Gastroesophageal sphincter (tissue), 3 donors: Measurements from ENCODE around the gene IGFBP6.
"Not testable (repeated sequence)": the region's sequence is repeated elsewhere in the genome, so short reads cannot be mapped to it uniquely, and the experiment has no call there.

Source experiments
- EP300 ChIP-seq: sonication (generic); formaldehyde crosslinking; IDR thresholded peaks from one replicate; pipeline ENCODE4 v1.6.1; 2017; ENCODE audit warnings: antibody characterized with exemption, mild to moderate bottlenecking
- POLR2A ChIP-seq, 2 donors: fragments of 450-650 bp; IDR thresholded peaks; one replicate each; pipeline ENCODE4 v1.6.1; 2017; ENCODE audit warnings: antibody characterized with exemption in 2 of 2, mild to moderate bottlenecking in 2 of 2, moderate library complexity in 1 of 2
- TF ChIP-seq, protein P1 (sequence below), 4 experiments: fragments of 200-600 bp in 2 of 4; fragments of 450-650 bp in 2 of 4; sonication (generic) in 1 of 4; IDR thresholded peaks; one replicate each; pipeline ENCODE4 v1.5.1; 2017 to 2019; ENCODE audit warnings: antibody characterized with exemption in 4 of 4, mild to moderate bottlenecking in 2 of 4, moderate library complexity in 2 of 4

DNA sequence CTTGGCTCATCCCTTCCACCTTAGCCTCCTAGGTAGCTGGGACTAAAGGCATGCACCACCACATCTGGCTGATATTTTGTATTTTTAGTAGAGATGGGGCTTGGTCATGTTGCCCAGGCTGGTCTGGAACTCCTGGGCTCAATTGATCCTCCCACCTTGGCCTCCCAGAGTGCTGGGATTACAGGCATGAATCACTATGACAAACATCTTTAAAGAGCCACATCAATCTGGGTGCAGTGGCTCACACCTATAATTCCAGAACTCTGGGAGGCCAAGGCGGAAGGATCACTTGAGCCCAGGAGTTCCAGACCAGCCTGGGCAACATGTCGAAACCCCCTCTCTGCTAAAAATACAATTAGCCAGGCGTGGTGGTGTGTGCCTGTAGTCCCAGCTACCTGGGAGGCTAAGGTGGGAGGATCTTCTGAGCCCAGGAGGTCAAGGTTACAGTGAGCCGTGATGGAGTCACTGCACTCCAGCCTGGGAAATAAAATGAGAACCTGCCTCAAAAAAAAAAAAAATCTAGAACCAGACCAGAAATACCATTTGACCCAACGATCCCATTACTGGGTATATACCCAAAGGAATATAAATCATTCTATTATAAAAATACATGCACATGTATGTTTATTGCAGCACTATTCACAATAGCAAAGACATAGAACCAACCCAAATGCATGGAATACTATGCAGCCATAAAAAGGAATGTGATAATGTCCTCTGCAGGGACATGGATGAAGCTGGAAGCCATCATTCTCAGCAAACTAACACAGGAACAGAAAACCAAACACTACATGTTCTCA, 2.5 kb upstream of the IGFBP6 start:
- TF ChIP-seq, protein P1, sequence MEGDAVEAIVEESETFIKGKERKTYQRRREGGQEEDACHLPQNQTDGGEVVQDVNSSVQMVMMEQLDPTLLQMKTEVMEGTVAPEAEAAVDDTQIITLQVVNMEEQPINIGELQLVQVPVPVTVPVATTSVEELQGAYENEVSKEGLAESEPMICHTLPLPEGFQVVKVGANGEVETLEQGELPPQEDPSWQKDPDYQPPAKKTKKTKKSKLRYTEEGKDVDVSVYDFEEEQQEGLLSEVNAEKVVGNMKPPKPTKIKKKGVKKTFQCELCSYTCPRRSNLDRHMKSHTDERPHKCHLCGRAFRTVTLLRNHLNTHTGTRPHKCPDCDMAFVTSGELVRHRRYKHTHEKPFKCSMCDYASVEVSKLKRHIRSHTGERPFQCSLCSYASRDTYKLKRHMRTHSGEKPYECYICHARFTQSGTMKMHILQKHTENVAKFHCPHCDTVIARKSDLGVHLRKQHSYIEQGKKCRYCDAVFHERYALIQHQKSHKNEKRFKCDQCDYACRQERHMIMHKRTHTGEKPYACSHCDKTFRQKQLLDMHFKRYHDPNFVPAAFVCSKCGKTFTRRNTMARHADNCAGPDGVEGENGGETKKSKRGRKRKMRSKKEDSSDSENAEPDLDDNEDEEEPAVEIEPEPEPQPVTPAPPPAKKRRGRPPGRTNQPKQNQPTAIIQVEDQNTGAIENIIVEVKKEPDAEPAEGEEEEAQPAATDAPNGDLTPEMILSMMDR (IDR thresholded peaks at IDR 0.05): not testable (repeated sequence)
- TF ChIP-seq POLR2A (IDR thresholded peaks at IDR 0.05); EP300: not testable (repeated sequence)
